HG03565 (cell line): ENCODE measurements around the gene NCKAP1.
"Not testable (repeated sequence)": the region's sequence is repeated elsewhere in the genome, so short reads cannot be mapped to it uniquely, and the experiment has no call there.

Experiments used
- ATAC-seq: cut with Tn5 transposase; IDR thresholded peaks from one replicate; pipeline ENCODE4 v1.9.1; 2021; ENCODE audit warnings: mild to moderate bottlenecking, moderate library complexity; ENCODE audit not compliant: unreplicated experiment

Gene NCKAP1

GRCh38 chr2:182912518-182912915 lies 125.7 kb downstream of the NCKAP1 start:
- ATAC-seq: no peak

- ATAC-seq: no peak
Measured at GRCh38 chr2:182911813-182912517, 126.3 kb downstream of the NCKAP1 start.

GRCh38 chr2:182910965-182911364 lies 127.3 kb downstream of the NCKAP1 start:
- no peak for ATAC-seq

GRCh38 chr2:182907081-182907830 lies 131.0 kb downstream of the NCKAP1 start:
- no peak for ATAC-seq

GRCh38 chr2:182906454-182906853 lies 131.8 kb downstream of the NCKAP1 start:
- ATAC-seq: no peak

GRCh38 chr2:182904844-182905243 lies 133.4 kb downstream of the NCKAP1 start:
- ATAC-seq: no peak

GRCh38 chr2:182903566-182903965 lies 134.7 kb downstream of the NCKAP1 start:
- no peak for ATAC-seq

- no peak for ATAC-seq
Measured at GRCh38 chr2:182901748-182902147, 136.5 kb downstream of the NCKAP1 start.

GRCh38 chr2:182898718-182899117 lies 139.5 kb downstream of the NCKAP1 start:
- ATAC-seq: no peak

GRCh38 chr2:182897137-182897536 lies 141.1 kb downstream of the NCKAP1 start:
- no peak for ATAC-seq

GRCh38 chr2:182895798-182896197 lies 142.5 kb downstream of the NCKAP1 start:
- no peak for ATAC-seq

GRCh38 chr2:182895169-182895568 lies 143.1 kb downstream of the NCKAP1 start:
- no peak for ATAC-seq

- ATAC-seq: no peak
Measured at GRCh38 chr2:182894174-182894573, 144.1 kb downstream of the NCKAP1 start.

- ATAC-seq: no peak
Measured at GRCh38 chr2:182893666-182894065, 144.6 kb downstream of the NCKAP1 start.

- ATAC-seq: not testable (repeated sequence)
Measured at GRCh38 chr2:182893035-182893434, 145.2 kb downstream of the NCKAP1 start.

- ATAC-seq: no peak
Measured at GRCh38 chr2:182891611-182892010, 146.6 kb downstream of the NCKAP1 start.

GRCh38 chr2:182890773-182891378 lies 147.4 kb downstream of the NCKAP1 start:
- ATAC-seq: no peak

- no peak for ATAC-seq
Measured at GRCh38 chr2:182890305-182890704, 148.0 kb downstream of the NCKAP1 start.

GRCh38 chr2:182887753-182888415 lies 150.4 kb downstream of the NCKAP1 start:
- ATAC-seq: no peak

- no peak for ATAC-seq
Measured at GRCh38 chr2:182887093-182887492, 151.2 kb downstream of the NCKAP1 start.

GRCh38 chr2:182885771-182886170 lies 152.5 kb downstream of the NCKAP1 start:
- no peak for ATAC-seq
